ENCODE measurements around the gene SH3GL1. TPM values are rescaled to one million over a fixed set of nuclear protein-coding genes. Genes with fewer than 3 reads are reported as not detected.

Gene SH3GL1
- total and polyA plus RNA-seq, 2 experiments from 2014 or later: 73.1 to 89.5 TPM

- peaks cover 9% of the 10 kb centered on the region for H4K20me1 ChIP-seq (replicated peaks; ENCODE audit: insufficient read depth)
- ATAC-seq (no peak), DNase-seq (ENCODE audit: low spot score) (no peak)
- no peak overlapping the region for H3K4me2 ChIP-seq
- H3K4me3 ChIP-seq: no peak overlapping the region
- no peak overlapping the region for H3K4me3 Mint-ChIP-seq
- no peaks in the 10 kb centered on the region for H3K79me2 ChIP-seq (replicated peaks; ENCODE audit: insufficient read depth)
- H3K4me1 Mint-ChIP-seq: peaks cover 7% of the 10 kb centered on the region; the same call in 2 of the 3 replicates
- no peak overlapping the region for H2AFZ ChIP-seq
- TF ChIP-seq, protein P1, sequence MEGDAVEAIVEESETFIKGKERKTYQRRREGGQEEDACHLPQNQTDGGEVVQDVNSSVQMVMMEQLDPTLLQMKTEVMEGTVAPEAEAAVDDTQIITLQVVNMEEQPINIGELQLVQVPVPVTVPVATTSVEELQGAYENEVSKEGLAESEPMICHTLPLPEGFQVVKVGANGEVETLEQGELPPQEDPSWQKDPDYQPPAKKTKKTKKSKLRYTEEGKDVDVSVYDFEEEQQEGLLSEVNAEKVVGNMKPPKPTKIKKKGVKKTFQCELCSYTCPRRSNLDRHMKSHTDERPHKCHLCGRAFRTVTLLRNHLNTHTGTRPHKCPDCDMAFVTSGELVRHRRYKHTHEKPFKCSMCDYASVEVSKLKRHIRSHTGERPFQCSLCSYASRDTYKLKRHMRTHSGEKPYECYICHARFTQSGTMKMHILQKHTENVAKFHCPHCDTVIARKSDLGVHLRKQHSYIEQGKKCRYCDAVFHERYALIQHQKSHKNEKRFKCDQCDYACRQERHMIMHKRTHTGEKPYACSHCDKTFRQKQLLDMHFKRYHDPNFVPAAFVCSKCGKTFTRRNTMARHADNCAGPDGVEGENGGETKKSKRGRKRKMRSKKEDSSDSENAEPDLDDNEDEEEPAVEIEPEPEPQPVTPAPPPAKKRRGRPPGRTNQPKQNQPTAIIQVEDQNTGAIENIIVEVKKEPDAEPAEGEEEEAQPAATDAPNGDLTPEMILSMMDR (conservative IDR thresholded peaks at IDR 0.05; ENCODE audit: low read depth in 2 of 2): peak; percentile 10 to 12; a peak in 1 of 4 replicates
- TF ChIP-seq REST (IDR thresholded peaks at IDR 0.05; ENCODE audit: unreplicated experiment) (no peak), POLR2AphosphoS5 (IDR thresholded peaks at IDR 0.05; ENCODE audit: low read depth) (peak; percentile 46; the same call in 1 of the 2 replicates)
- no peak overlapping the region for H3K27ac ChIP-seq (ENCODE audit: low read depth)
- no peaks in the 10 kb centered on the region for H3K27me3 ChIP-seq (ENCODE audit: insufficient read depth)
- H3K9me3 Mint-ChIP-seq: no peaks in the 10 kb centered on the region; the same call in 1 of the 3 replicates
- H3F3A ChIP-seq (replicated peaks; ENCODE audit: low read depth): peaks cover 21% of the 10 kb centered on the region; the same call in 1 of the 2 replicates
- H3K36me3 Mint-ChIP-seq (ENCODE audit: low read depth): peaks cover 50% of the 10 kb centered on the region
- no peak overlapping the region for H3K27ac Mint-ChIP-seq
- no peaks in the 10 kb centered on the region for H3K4me1 ChIP-seq (ENCODE audit: insufficient read depth)
- H3K27me3 Mint-ChIP-seq (ENCODE audit: insufficient read depth, low read depth, poor library complexity): peaks cover 44% of the 10 kb centered on the region
- no peaks in the 10 kb centered on the region for H3K9me2 ChIP-seq (ENCODE audit: insufficient read depth)
- H3K36me3 ChIP-seq (ENCODE audit: insufficient read depth): no peaks in the 10 kb centered on the region
Observed at GRCh38 chr19:4447327-4448146, 47.2 kb upstream of the SH3GL1 start.

DNA sequence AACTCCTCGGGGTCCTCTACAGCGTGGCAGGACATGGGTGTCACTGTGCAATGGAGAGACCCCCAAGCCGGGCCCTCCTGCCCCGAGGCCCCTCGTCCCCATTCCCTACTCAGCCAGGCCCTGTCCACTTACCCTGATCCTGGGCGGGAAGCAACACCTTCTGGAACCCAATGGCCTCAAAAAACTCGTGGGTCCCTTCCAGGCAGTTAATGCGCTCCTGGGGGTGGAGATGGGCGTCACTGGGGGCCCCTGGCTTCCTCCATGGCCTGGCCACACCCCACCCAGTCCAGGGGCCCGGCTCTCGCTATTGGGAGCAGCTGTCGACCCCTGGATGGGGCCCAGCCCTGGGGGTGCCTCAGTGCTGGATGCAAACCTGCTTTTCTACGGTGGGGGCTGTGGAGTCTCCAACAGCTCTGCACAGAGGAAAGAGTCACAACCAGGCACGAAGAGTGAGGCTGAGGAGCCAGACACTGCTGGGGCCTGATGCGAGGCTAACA is 46.4 kb upstream of the SH3GL1 start:
- H3K4me1 ChIP-seq (ENCODE audit: insufficient read depth): no peaks in the 10 kb centered on the region
- no peaks in the 10 kb centered on the region for H3K36me3 ChIP-seq (ENCODE audit: insufficient read depth)
- Mint-ChIP-seq H3K9me3 (no peaks in the 10 kb centered on the region; the same call in 1 of the 3 replicates), H3K27me3 (ENCODE audit: insufficient read depth, low read depth, poor library complexity) (peaks cover 46% of the 10 kb centered on the region), H3K36me3 (ENCODE audit: low read depth) (peaks cover 50% of the 10 kb centered on the region), H3K4me3 (no peak overlapping the region), H3K4me1 (peaks cover 13% of the 10 kb centered on the region; the same call in 2 of the 3 replicates), H3K27ac (no peak overlapping the region)
- H3K79me2 ChIP-seq (replicated peaks; ENCODE audit: insufficient read depth): no peaks in the 10 kb centered on the region
- peaks cover 21% of the 10 kb centered on the region; the same call in 1 of the 2 replicates for H3F3A ChIP-seq (replicated peaks; ENCODE audit: low read depth)
- H3K4me3 ChIP-seq: no peak overlapping the region
- H3K27me3 ChIP-seq (ENCODE audit: insufficient read depth): no peaks in the 10 kb centered on the region
- no peaks in the 10 kb centered on the region for H3K9me2 ChIP-seq (ENCODE audit: insufficient read depth)
- peaks cover 13% of the 10 kb centered on the region for H4K20me1 ChIP-seq (replicated peaks; ENCODE audit: insufficient read depth)
- DNase-seq (ENCODE audit: low spot score) (no peak), ATAC-seq (no peak)
- H2AFZ ChIP-seq: no peak overlapping the region
- H3K27ac ChIP-seq (ENCODE audit: low read depth): 0 out of 2 replicates have a peak overlapping the region, but pooled peaks have one; percentile 32
- H3K4me2 ChIP-seq: no peak overlapping the region
- TF ChIP-seq ZNF331 (CRISPR knock-in tag; IDR thresholded peaks at IDR 0.05; ENCODE audit: low read depth) (no peak), STAT1 (IDR thresholded peaks at IDR 0.05; ENCODE audit: unreplicated experiment) (no peak), REST (IDR thresholded peaks at IDR 0.05; ENCODE audit: unreplicated experiment) (no peak), POLR2AphosphoS5 (IDR thresholded peaks at IDR 0.05; ENCODE audit: low read depth) (no peak), ETS1 (IDR thresholded peaks at IDR 0.05) (no peak), ZNF114 (CRISPR knock-in tag; IDR thresholded peaks at IDR 0.05) (no peak), EZH2phosphoT487 (IDR thresholded peaks at IDR 0.05; ENCODE audit: unreplicated experiment) (no peak)
